ENCODE results near the gene HERC6. TPM values are rescaled to one million over a fixed set of nuclear protein-coding genes. Genes with fewer than 3 reads are reported as not detected.
"Not testable (repeated sequence)": the region's sequence is repeated elsewhere in the genome, so short reads cannot be mapped to it uniquely, and the experiment has no call there.

HERC6 gene
- total RNA-seq, 4 donors from 2014 or later, result 0.46 to 8.8 (median 4.3) TPM

DNA sequence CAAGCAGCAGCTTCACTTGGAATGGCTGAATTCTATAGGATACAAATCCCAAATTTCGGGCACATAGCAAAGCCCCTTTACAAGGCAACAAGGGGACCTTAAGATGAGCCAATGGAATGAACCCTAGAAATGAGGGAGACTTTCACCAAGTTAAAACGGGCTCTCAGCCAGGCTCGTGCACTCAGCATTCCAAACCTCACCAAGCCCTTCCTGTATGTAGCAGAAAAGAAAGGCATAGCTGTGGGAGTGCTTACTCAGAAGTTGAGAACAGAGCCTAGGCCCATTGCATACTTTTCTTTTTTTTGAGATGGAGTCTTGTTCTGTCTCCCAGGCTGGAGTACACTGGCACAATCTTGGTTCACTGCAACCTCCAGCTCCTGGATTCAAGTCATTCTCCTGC lies 67.5 kb downstream of the HERC6 start:
- no peak for DNase-seq (ENCODE audit: low spot score in 2 of 2)
- WGBS, 2 donors, result 67 to 76% methylated on average over 3 of the region's 3 CpGs
- H3K4me3 ChIP-seq (ENCODE audit: low read depth, poor library complexity, severe bottlenecking), result no peak overlapping the region
- intact Hi-C loops (cut with DNase I; ENCODE audit: low total_unique reads), result no loop called here
- TF ChIP-seq POLR2A (IDR thresholded peaks at IDR 0.05), result no peak

DNA sequence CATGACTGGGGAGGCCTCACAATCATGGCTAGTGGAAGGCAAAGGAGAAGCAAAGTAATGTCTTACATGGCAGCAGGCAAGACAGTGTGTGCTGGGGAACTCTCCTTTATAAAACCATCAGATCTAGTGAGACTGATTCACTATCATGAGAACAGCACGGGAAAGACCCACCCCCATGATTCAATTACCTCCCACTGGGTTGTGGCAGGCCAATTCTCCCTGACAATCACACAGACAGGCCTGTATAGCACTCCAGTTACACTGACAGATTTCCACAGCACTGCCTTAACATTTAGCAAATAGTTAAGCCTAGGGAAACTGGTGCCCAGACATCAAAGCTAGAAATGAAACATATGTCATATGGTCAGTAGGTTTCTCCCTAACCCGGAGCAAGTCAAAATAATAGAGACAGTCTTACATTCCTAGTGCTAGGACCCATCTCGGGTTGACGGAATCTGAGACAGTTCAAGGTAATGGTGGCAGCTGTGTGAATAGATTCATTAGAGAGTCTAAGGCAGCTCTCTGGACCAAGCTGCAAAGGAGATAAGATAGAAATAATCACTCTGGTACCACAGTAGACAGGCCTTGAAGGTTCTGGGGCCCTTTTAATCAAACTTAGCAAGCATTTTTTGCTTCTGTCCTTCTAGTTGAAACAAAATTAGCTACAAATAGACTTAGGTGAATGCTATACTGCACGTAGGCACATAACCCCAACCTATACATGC lies 68.9 kb downstream of the HERC6 start:
- TF ChIP-seq, protein P1, sequence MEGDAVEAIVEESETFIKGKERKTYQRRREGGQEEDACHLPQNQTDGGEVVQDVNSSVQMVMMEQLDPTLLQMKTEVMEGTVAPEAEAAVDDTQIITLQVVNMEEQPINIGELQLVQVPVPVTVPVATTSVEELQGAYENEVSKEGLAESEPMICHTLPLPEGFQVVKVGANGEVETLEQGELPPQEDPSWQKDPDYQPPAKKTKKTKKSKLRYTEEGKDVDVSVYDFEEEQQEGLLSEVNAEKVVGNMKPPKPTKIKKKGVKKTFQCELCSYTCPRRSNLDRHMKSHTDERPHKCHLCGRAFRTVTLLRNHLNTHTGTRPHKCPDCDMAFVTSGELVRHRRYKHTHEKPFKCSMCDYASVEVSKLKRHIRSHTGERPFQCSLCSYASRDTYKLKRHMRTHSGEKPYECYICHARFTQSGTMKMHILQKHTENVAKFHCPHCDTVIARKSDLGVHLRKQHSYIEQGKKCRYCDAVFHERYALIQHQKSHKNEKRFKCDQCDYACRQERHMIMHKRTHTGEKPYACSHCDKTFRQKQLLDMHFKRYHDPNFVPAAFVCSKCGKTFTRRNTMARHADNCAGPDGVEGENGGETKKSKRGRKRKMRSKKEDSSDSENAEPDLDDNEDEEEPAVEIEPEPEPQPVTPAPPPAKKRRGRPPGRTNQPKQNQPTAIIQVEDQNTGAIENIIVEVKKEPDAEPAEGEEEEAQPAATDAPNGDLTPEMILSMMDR (IDR thresholded peaks at IDR 0.05), result no peak
- no peak for TF ChIP-seq POLR2A (IDR thresholded peaks at IDR 0.05)
- no peak overlapping the region for H3K4me3 ChIP-seq (ENCODE audit: low read depth, poor library complexity, severe bottlenecking)
- 80 to 86% methylated on average over 5 of the region's 5 CpGs for WGBS, 2 donors
- intact Hi-C loops (cut with DNase I; ENCODE audit: low total_unique reads), result no loop called here
- DNase-seq (ENCODE audit: low spot score in 2 of 2), result no peak

DNA sequence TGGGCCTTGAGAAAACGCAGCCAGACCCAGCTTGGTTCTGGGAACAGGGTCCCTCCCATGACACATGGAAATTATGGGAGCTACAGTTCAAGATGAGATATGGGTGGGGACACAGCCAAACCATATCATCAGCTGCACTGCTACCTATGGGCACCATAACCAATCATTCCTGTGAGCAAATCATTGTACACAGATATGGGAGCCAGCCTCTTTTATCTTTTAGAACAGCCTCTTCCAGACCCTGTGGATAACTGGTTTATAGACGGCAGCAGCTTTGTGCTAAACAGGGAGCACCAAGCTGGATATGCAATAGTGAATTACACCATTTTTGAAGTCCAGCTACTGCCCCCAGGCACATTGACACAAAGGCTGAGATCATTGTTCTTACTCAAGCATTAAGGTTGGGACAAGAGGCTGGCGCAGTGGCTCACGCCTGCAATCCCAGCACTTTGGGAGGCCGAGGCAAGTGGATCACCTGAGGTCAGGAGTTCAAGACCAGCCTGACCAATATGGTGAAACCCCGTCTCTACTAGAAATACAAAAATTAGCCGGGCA lies 69.6 kb downstream of the HERC6 start:
- H3K4me3 ChIP-seq (ENCODE audit: low read depth, poor library complexity, severe bottlenecking); intact Hi-C loops (cut with DNase I; ENCODE audit: low total_unique reads); DNase-seq (ENCODE audit: low spot score in 2 of 2): not testable (repeated sequence)
- 95 to 96% methylated on average over 7 of the region's 7 CpGs for WGBS, 2 donors

DNA sequence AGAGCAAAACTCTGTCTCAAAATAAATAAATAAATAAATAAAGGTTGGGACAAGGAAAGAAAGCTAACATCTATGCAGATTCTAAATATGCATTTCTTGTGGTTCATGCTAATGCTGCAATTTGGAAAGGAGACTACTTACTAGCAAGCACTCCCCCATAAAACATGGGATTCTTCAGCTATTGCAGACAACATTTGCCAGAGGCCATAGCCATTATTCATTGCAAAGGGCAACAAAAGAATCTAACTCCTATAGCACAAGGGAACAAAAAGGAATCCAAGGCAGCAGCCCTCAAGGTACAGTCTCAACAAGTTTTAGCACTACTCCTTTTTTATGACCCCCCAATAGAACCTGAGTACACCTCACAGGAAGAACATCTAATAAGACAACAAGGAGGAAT lies 70.2 kb downstream of the HERC6 start:
- no peak for DNase-seq (ENCODE audit: low spot score in 2 of 2)
- H3K4me3 ChIP-seq (ENCODE audit: low read depth, poor library complexity, severe bottlenecking), result no peak overlapping the region
- intact Hi-C loops (cut with DNase I; ENCODE audit: low total_unique reads), result no loop called here
- no peak for TF ChIP-seq POLR2A (IDR thresholded peaks at IDR 0.05)
- TF ChIP-seq, protein P1 (IDR thresholded peaks at IDR 0.05), result no peak

DNA sequence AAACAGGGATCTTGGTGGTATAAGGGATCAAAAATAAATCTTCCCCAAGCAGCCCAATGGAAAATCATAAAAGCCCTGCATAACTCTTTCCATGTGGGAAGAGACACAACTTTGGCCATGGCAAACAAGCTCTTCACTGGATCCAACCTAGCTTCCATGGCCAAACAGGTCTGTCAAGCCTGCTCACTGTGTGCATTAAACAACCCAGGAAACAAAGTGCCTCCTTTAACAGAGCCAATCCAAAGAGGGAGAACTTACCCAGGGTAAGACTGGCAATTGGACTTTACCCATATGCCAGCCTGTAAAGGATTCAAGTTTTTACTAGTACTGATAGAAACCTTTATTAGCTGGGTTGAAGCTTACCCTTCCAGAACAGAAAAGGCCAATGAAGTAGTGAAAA lies 70.6 kb downstream of the HERC6 start:
- no peak for DNase-seq (ENCODE audit: low spot score in 2 of 2)
- intact Hi-C loops (cut with DNase I; ENCODE audit: low total_unique reads), result no loop called here
- no peak overlapping the region for H3K4me3 ChIP-seq (ENCODE audit: low read depth, poor library complexity, severe bottlenecking)
- TF ChIP-seq, protein P1 (IDR thresholded peaks at IDR 0.05), result no peak
- no peak for TF ChIP-seq POLR2A (IDR thresholded peaks at IDR 0.05)

DNA sequence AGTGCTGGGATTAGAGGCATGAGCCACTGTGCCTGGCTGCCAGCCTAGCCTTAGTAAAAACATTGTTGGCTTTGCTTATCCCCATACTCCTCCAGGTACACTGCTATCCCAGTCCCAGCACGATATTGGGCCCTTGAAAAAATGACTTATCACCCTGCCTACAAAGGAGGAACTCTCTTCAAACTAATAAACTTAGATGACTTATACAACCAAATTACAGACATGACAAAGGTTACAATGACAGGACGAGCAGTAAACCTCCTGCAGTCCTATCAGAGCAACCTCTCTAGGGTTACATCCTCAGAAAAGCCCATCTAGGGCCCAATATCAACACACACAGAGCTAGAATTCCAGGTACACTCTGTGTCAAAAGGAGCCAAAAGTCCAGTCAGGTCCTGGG lies 72.6 kb downstream of the HERC6 start:
- TF ChIP-seq, protein P1 (IDR thresholded peaks at IDR 0.05), result no peak
- TF ChIP-seq POLR2A (IDR thresholded peaks at IDR 0.05), result no peak
- WGBS, 2 donors, result 82 to 86% methylated on average over 2 of the region's 2 CpGs
- no peak overlapping the region for H3K4me3 ChIP-seq (ENCODE audit: low read depth, poor library complexity, severe bottlenecking)
- no peak for DNase-seq (ENCODE audit: low spot score in 2 of 2)
- intact Hi-C loops (cut with DNase I; ENCODE audit: low total_unique reads), result no loop called here

DNA sequence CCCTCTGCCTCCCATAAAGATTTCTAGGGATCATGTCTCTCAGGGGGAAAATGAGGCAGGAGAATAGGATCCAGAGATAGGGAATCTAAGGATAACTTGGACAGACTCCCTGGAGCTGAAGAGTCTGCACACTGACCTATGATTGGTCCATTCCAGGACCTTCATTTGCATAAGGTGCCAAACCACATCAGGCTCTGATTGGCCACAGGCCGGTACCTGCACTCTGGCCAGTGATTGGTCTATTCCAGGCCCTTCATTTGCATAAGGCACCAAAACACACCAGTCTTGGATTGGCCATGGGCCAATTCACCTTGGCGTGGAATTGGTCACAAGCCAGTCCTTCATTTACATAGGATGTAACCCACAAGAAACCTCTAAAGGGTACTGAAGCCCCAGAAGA lies 74.3 kb downstream of the HERC6 start:
- TF ChIP-seq POLR2A (IDR thresholded peaks at IDR 0.05), result no peak
- TF ChIP-seq, protein P1 (IDR thresholded peaks at IDR 0.05), result no peak
- intact Hi-C loops (cut with DNase I; ENCODE audit: low total_unique reads), result no loop called here
- DNase-seq (ENCODE audit: low spot score in 2 of 2), result no peak
- WGBS, 2 donors, result 79 to 83% methylated on average over 2 of the region's 2 CpGs
- H3K4me3 ChIP-seq (ENCODE audit: low read depth, poor library complexity, severe bottlenecking), result no peak overlapping the region
